Measurements from ENCODE around the gene MAP3K14. TPM values are rescaled to one million over a fixed set of nuclear protein-coding genes. Genes with fewer than 3 reads are reported as not detected.

MAP3K14 gene
- total RNA-seq, 4 donors from 2014 or later: 3.7 to 14.7 (median 6.7) TPM

DNA sequence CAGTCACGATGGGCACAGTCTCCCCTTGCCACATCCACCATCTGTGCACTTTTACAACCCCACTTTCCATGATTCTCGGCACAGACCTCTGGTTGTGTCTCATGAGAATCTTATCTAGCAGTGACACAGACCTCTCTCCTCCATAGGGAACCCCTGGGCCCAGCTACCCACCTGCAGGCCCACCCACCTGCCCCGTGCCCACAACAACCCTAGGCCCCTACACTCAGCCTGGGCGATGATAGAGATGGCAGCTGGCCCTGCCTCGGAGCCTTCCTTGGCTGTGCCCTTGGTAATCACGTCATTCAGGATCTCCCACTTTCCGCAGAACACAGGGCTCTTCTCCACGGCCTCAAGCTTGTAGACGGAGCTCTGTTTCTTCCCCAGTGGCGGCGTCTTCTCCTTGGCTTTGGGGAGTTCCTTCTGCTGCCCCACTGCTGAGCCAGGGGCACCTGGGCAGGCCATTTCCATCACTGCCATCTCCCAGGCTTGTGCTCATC lies 26.5 kb downstream of the MAP3K14 start:
- TF ChIP-seq CTCF (IDR thresholded peaks at IDR 0.05): no peak
- TF ChIP-seq POLR2A (IDR thresholded peaks at IDR 0.05): no peak
- H3K27ac ChIP-seq: peak overlapping the region; percentile 3 to 81 (median 78)
- no peak overlapping the region for H3K4me3 ChIP-seq
- peaks cover 68 to 88% (median 77%) of the 10 kb centered on the region in 3 donors for H3K4me1 ChIP-seq
- intact Hi-C loops (cut with DNase I): no loop called here
- no peak for DNase-seq
- peaks cover 9 to 54% (median 34%) of the 10 kb centered on the region in 3 donors for H3K36me3 ChIP-seq
- H3K27me3 ChIP-seq: no peaks in the 10 kb centered on the region
- WGBS, 2 donors: 73 to 78% methylated on average over 11 of the region's 11 CpGs
- H3K9me3 ChIP-seq: no peaks in the 10 kb centered on the region

DNA sequence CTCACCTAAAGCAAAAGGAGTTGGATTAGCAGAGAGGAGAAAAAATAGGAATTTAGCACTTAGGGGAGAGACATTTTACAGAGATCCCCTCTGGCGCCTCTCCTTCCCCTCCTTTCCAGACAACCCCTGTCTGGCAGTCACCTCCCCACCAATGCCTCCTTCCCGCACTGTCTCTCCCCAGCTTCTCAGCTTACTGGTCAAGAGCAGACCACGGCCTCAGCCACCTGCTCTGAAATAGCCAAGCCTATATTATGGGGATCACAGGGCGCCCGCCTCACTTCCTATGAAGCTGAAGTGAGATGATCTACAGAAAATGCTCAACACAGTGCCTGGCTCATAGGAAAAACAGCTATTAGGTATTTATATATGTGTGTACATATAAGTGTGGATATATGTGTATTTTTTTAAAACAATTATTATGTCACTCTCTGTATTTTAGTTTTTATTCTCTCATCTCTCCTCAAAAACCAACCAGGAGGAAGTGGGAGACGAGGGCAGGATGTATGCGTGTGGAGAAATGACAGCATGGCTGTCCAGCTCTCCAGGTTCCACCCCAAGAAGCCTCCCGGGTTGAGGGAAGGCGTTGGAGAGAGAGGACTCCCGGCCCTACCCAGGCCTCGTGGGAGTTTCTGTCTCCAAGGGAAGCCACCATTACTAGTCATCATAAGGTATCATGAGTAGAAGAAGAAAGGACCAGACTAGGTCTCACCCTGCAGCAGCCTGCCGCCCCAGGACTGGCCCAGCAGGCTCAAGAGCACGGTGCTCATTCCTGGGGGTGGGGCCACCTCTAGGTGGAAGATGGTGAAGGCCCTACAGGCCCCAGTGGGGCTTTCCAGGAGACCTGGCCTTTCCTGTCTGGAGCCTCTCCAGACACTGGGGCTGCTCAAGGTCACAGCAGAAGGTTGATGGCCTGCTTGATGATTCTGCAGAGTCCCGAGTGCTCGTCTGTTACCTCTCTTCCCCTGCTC lies 27.2 kb downstream of the MAP3K14 start:
- peaks cover 67 to 88% (median 73%) of the 10 kb centered on the region in 3 donors for H3K4me1 ChIP-seq
- 63 to 66% methylated on average over 13 to 14 of the region's 15 CpGs for WGBS, 2 donors
- H3K27me3 ChIP-seq: no peaks in the 10 kb centered on the region
- H3K36me3 ChIP-seq: peaks cover 13 to 62% (median 35%) of the 10 kb centered on the region in 3 donors
- intact Hi-C loops (cut with DNase I): no loop called here
- H3K27ac ChIP-seq: peak overlapping the region; percentile 44 to 81 (median 76)
- H3K4me3 ChIP-seq: no peak overlapping the region
- no peak for DNase-seq
- H3K9me3 ChIP-seq: no peaks in the 10 kb centered on the region
- no peak for TF ChIP-seq POLR2A (IDR thresholded peaks at IDR 0.05)
- TF ChIP-seq CTCF (IDR thresholded peaks at IDR 0.05): no peak

DNA sequence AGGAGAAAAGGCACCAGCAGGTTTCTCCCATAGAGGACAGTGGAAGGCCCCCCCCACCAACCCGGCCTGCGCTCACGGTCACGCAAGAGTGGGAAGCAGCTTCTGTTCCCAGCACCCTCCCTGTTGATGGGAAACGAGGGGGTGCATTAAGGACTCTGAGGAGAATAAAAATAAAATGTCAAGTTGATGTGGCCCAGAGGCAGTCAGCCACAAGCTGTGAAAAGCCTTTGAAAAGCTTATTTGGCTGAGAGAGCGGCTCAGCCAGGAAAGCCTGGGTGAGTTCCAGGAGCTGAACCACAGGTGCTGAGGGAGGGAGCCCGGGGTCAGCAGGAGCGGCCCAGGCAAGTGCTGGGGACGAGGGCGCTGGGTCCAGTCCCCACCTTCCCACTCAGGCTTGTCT lies 28.0 kb downstream of the MAP3K14 start:
- Histone ChIP-seq H3K9me3 (no peaks in the 10 kb centered on the region), H3K4me1 (peaks cover 67 to 88% (median 73%) of the 10 kb centered on the region in 3 donors), H3K27me3 (no peaks in the 10 kb centered on the region), H3K36me3 (peaks cover 18 to 69% (median 35%) of the 10 kb centered on the region in 3 donors), H3K4me3 (no peak overlapping the region), H3K27ac (peak overlapping the region; percentile 44 to 81 (median 76))
- TF ChIP-seq CTCF (IDR thresholded peaks at IDR 0.05): no peak
- TF ChIP-seq POLR2A (IDR thresholded peaks at IDR 0.05): no peak
- intact Hi-C loops (cut with DNase I): no loop called here
- 26 to 45% methylated on average over 7 to 10 of the region's 10 CpGs for WGBS, 2 donors
- DNase-seq: no peak

DNA sequence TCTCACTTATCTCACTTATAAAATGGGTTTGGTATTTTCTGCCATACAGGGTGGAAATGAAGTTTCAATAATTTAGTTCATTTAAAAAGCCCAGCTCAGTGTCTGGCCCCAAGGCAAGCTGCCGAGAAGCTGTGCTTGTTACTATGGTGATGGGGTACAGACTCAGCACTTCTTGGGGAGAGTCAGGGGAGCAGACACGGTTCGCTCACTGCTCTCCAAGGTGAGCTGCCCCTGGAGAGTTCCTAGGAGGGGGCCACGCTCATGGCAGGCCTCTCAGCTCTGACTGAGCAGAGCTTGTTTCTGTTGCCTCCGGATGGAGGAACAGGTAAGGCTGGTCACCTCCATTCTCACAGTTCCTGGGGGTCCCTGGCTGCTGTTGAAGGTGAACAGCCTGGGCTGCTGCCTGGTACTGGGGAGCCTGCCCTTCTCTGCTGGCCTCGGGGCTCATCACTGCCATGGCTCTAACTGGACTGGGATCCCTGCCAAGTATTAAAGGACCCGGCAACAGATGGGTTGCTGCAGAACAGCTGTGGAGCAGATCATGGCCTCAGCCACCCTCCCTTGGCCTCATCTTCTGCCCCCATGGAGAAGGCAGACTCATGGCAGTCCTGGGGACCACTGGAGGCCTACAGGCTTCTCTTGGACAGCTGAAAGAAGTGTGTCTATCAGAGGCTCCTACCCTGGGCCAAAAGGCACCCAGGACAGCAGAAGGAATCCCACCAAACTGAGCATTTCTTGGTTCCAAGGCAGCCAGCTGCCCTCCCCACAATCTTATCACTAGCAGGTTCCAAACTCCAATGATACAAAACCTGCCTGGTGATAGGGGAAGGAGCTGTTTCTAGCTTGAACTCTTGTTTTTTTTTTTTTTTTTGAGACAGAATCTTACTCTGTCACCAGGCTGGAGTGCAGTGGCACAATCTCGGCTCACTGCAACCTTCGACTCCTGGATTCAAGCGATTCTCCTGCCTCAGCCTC lies 29.0 kb downstream of the MAP3K14 start:
- Histone ChIP-seq H3K27ac (peak overlapping the region; percentile 44 to 81 (median 76)), H3K4me3 (no peak overlapping the region), H3K36me3 (peaks cover 25 to 79% (median 35%) of the 10 kb centered on the region in 3 donors), H3K27me3 (no peaks in the 10 kb centered on the region), H3K4me1 (peaks cover 61 to 88% (median 68%) of the 10 kb centered on the region in 3 donors), H3K9me3 (no peaks in the 10 kb centered on the region)
- TF ChIP-seq POLR2A (IDR thresholded peaks at IDR 0.05) (no peak), CTCF (IDR thresholded peaks at IDR 0.05) (no peak)
- 43 to 47% methylated on average over 3 to 10 of the region's 10 CpGs for WGBS, 2 donors
- DNase-seq: no peak
- intact Hi-C loops (cut with DNase I): no loop called here

Data from esophagus squamous epithelium (tissue), 5 donors.